Lower lobe of right lung (tissue), 2 donors: Measurements from ENCODE around the gene ITGA5. TPM values are rescaled to one million over a fixed set of nuclear protein-coding genes. Genes with fewer than 3 reads are reported as not detected.

Source experiments
- ATAC-seq, 2 donors: fragments of 200-7000 bp; cut with Tn5 transposase; one replicate each; pipeline ENCODE4 v1.9.1; 2020 to 2022; ENCODE audit warnings: mild to moderate bottlenecking in 2 of 2, moderate library complexity in 2 of 2
- DNase-seq: peaks from one replicate; pipeline ENCODE4 v3.0.0-alpha.2; 2020
- H3K27ac ChIP-seq: fragments of 200-600 bp; one replicate; pipeline ENCODE4 v1.8.0; 2022
- H3K27me3 ChIP-seq: fragments of 200-600 bp; one replicate; pipeline ENCODE4 v1.8.0; 2022; ENCODE audit warnings: low read depth
- H3K36me3 ChIP-seq: fragments of 200-600 bp; one replicate; pipeline ENCODE4 v1.8.0; 2022; ENCODE audit warnings: mild to moderate bottlenecking
- H3K4me1 ChIP-seq: fragments of 200-600 bp; one replicate; pipeline ENCODE4 v1.8.0; 2022
- H3K4me3 ChIP-seq: fragments of 200-600 bp; one replicate; pipeline ENCODE4 v1.8.0; 2022; ENCODE audit warnings: mild to moderate bottlenecking
- H3K9me3 ChIP-seq: fragments of 200-600 bp; one replicate; pipeline ENCODE4 v1.8.0; 2022
- intact Hi-C: fragments of 100-400 bp; cut with DNase I; formaldehyde crosslinking; loops from one replicate; pipeline ENCODE4 v1.11.0; 2022
- total RNA-seq: library from RNA; stranded (reverse); fragmentation: NEBNext Ultra II Directional; extraction: Animal tissue kit (Norgen Biotek cat#: 25700); gene quantifications from one replicate; pipeline ENCODE4 v1.2.1, GENCODE V29; 2021
- TF ChIP-seq, protein P1 (sequence below): fragments of 200-600 bp; IDR thresholded peaks from one replicate; pipeline ENCODE4 v1.8.0; 2022; ENCODE audit warnings: antibody characterized with exemption, mild to moderate bottlenecking
- donor health status: DM: no; HTN: yes; CAD: no; lungs with severe emphysema.

Gene ITGA5
- total RNA-seq, 1 donor from 2014 or later, result 97.1 TPM

DNA sequence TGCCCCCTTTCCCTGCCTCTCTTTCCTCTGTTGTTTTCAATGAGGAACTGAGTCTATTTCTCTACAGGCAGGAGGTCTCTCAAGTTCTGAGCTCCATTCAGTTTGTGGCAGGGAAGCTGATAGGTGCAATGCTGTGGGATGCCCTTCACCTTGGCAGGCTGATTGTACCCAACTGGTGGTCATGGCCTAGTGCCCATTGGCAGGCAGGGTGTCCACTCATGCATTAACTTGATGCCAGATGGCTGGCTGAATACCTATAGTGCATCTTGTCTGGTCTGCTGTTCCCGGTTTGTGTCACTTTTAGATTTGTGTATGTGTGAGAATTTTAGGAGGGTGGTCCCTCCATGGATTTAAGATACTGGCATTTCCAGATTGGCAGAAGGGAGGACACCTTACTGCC lies 20.0 kb upstream of the ITGA5 start:
- H3K9me3 ChIP-seq, result no peaks in the 10 kb centered on the region
- no peak overlapping the region for H3K4me3 ChIP-seq
- no peaks in the 10 kb centered on the region for H3K27me3 ChIP-seq
- TF ChIP-seq, protein P1, sequence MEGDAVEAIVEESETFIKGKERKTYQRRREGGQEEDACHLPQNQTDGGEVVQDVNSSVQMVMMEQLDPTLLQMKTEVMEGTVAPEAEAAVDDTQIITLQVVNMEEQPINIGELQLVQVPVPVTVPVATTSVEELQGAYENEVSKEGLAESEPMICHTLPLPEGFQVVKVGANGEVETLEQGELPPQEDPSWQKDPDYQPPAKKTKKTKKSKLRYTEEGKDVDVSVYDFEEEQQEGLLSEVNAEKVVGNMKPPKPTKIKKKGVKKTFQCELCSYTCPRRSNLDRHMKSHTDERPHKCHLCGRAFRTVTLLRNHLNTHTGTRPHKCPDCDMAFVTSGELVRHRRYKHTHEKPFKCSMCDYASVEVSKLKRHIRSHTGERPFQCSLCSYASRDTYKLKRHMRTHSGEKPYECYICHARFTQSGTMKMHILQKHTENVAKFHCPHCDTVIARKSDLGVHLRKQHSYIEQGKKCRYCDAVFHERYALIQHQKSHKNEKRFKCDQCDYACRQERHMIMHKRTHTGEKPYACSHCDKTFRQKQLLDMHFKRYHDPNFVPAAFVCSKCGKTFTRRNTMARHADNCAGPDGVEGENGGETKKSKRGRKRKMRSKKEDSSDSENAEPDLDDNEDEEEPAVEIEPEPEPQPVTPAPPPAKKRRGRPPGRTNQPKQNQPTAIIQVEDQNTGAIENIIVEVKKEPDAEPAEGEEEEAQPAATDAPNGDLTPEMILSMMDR, result no peak
- DNase-seq, result no peak
- no peaks in the 10 kb centered on the region for H3K36me3 ChIP-seq
- ATAC-seq, result peak; percentile 30 to 37
- intact Hi-C loops, result loop anchor here (5.0 kb wide), 1 partner anchor 37 kb away; no protein-coding TSS in a partner anchor
- peaks cover 7% of the 10 kb centered on the region for H3K4me1 ChIP-seq
- H3K27ac ChIP-seq, result no peak overlapping the region

DNA sequence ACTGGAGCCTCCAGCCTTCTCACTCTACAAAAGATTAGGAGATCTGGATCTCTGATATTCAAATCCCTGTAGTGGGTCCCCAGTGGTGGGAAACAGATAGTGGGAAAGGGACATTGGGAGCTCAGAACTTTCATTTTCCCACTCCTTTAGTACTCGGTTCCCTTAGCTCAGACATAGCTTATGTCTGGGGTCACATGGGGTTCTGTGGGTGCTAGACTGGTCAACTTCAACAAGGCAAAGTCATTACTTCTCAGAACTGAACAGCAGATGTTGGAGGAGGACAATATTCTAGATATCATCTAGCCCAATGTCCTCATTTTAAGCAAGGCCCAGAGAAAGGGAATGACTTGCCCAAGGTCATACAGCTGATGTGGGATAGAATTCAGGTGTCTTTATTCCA lies 19.5 kb upstream of the ITGA5 start:
- intact Hi-C loops, result loop anchor here (5.0 kb wide), 1 partner anchor 36 kb away; no protein-coding TSS in a partner anchor
- no peak for DNase-seq
- H3K4me3 ChIP-seq, result no peak overlapping the region
- peaks cover 9% of the 10 kb centered on the region for H3K4me1 ChIP-seq
- H3K27ac ChIP-seq, result no peak overlapping the region
- TF ChIP-seq, protein P1, result no peak
- H3K36me3 ChIP-seq, result no peaks in the 10 kb centered on the region
- H3K9me3 ChIP-seq, result no peaks in the 10 kb centered on the region
- H3K27me3 ChIP-seq, result no peaks in the 10 kb centered on the region
- ATAC-seq, result no peak

DNA sequence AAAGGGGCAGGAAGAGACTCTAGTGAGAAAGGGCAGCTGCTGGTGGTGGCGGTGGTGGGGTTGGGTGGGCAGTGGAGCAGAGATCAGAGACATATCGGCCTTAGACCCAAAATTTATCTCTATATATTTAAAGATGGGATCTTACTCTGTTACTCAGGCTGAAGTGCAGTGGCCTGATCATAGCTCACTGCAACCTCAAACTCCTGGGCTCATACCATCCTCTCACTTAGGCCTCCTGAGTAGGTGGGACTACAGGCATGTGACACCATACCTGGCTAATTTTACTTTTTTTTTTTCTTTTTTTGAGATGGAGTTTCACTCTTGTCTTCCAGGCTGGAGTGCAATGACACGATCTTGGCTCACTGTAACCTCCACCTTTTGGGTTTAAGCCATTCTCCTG lies 18.6 kb upstream of the ITGA5 start:
- peaks cover 17% of the 10 kb centered on the region for H3K4me1 ChIP-seq
- no peak overlapping the region for H3K4me3 ChIP-seq
- H3K27me3 ChIP-seq, result no peaks in the 10 kb centered on the region
- DNase-seq, result no peak
- intact Hi-C loops, result loop anchor here (5.0 kb wide), 1 partner anchor 35 kb away; no protein-coding TSS in a partner anchor
- no peaks in the 10 kb centered on the region for H3K36me3 ChIP-seq
- no peak for ATAC-seq
- H3K27ac ChIP-seq, result no peak overlapping the region
- TF ChIP-seq, protein P1, result no peak
- no peaks in the 10 kb centered on the region for H3K9me3 ChIP-seq

DNA sequence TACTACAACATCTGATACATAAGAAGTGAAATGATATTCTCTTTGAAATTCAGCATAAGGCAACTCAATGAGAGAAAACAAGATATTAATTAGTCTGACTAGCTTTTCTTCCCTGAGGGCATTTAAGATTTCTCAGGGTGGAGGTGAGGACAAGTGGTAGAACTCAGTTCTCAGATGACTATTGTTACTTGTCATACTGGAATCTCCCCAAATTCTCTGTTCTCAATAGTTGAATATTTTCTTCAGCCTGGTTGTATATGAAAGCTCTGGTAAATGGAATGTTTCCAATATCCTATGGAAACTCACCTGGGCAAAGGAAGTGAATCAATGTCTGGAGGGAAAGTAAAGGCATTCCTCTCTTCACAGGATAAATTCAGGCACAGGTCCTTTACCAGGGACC lies 18.2 kb upstream of the ITGA5 start:
- no peaks in the 10 kb centered on the region for H3K9me3 ChIP-seq
- no peak overlapping the region for H3K27ac ChIP-seq
- intact Hi-C loops, result loop anchor here (5.0 kb wide), 1 partner anchor 35 kb away; no protein-coding TSS in a partner anchor
- ATAC-seq, result no peak
- H3K4me3 ChIP-seq, result no peak overlapping the region
- no peak for DNase-seq
- no peaks in the 10 kb centered on the region for H3K36me3 ChIP-seq
- H3K4me1 ChIP-seq, result peaks cover 21% of the 10 kb centered on the region
- TF ChIP-seq, protein P1, result no peak
- no peaks in the 10 kb centered on the region for H3K27me3 ChIP-seq

DNA sequence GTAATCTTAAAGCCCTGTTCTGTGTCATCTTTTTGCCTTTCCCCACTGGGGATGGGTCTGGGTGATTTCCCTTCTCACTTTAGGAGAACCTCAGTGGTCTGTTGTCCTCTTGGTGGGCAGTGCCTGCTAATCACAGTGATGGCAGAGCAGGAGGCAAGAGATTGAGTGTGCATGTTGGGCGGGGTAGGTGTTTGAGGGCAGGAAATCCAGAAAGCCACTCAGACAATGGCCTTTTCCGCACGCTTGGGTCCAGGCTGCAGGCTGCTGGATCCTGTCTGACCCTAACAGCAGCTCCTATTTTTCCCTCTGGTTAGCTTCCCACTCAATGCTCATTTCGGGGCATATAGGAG lies 13.7 kb upstream of the ITGA5 start:
- peak in 1 of 2 donors; percentile 40 for ATAC-seq
- no peaks in the 10 kb centered on the region for H3K27me3 ChIP-seq
- no peak for DNase-seq
- no peaks in the 10 kb centered on the region for H3K9me3 ChIP-seq
- H3K36me3 ChIP-seq, result no peaks in the 10 kb centered on the region
- intact Hi-C loops, result no loop called here
- H3K4me1 ChIP-seq, result peaks cover 62% of the 10 kb centered on the region
- peak overlapping the region; percentile 65 for H3K27ac ChIP-seq
- H3K4me3 ChIP-seq, result no peak overlapping the region
- TF ChIP-seq, protein P1, result no peak
